Hepatocyte (in vitro differentiated cells): Measurements from ENCODE around the gene ALG3.

Experiments
- CTCF ChIP-seq: fragments of 200-600 bp; sonication (generic); IDR thresholded peaks from 2 replicates; pipeline ENCODE4 v1.5.1; 2016; ENCODE audit warnings: antibody characterized with exemption, mild to moderate bottlenecking; ENCODE audit not compliant: poor library complexity
- EZH2 ChIP-seq: fragments of 200-600 bp; sonication (generic); IDR thresholded peaks from 2 replicates; pipeline ENCODE4 v1.6.1; 2016; ENCODE audit warnings: antibody characterized with exemption, mild to moderate bottlenecking, borderline replicate concordance

GRCh38 chr3:184296616-184297015, 47.9 kb upstream of the ALG3 start:
- TF ChIP-seq CTCF (no peak), EZH2 (no peak)
